Measurements from ENCODE around the gene PPP4R4.
"Not testable (repeated sequence)": the region's sequence is repeated elsewhere in the genome, so short reads cannot be mapped to it uniquely, and the experiment has no call there.

The PPP4R4 gene

GRCh38 chr14:94295360-94296180 is 121.4 kb downstream of the PPP4R4 start:
- no peak for DNase-seq (ENCODE audit: low read depth)
- H3K4me3 ChIP-seq (ENCODE audit: low read depth, low read length) = no peak overlapping the region
- TF ChIP-seq CTCF (conservative IDR thresholded peaks at IDR 0.05; ENCODE audit: low read depth, low read length) = no peak

- not testable (repeated sequence) for DNase-seq (ENCODE audit: low read depth); H3K4me3 ChIP-seq (ENCODE audit: low read depth, low read length)
These were observed 122.0 kb downstream of the PPP4R4 start for GRCh38 chr14:94296181-94296545.

- TF ChIP-seq CTCF (conservative IDR thresholded peaks at IDR 0.05; ENCODE audit: low read depth, low read length) = no peak
- no peak for DNase-seq (ENCODE audit: low read depth)
These were observed 124.0 kb downstream of the PPP4R4 start for GRCh38 chr14:94298130-94298529.

GRCh38 chr14:94303111-94303510 is 129.0 kb downstream of the PPP4R4 start:
- TF ChIP-seq CTCF (conservative IDR thresholded peaks at IDR 0.05; ENCODE audit: low read depth, low read length) = no peak
- DNase-seq (ENCODE audit: low read depth) = no peak
- H3K4me3 ChIP-seq (ENCODE audit: low read depth, low read length) = no peak overlapping the region

More at GRCh38 chr14:94298130-94298529, 124.0 kb downstream of the PPP4R4 start:
- H3K4me3 ChIP-seq (ENCODE audit: low read depth, low read length) = no peak overlapping the region

- DNase-seq (ENCODE audit: low read depth) = no peak
- no peak for TF ChIP-seq CTCF (conservative IDR thresholded peaks at IDR 0.05; ENCODE audit: low read depth, low read length)
- no peak overlapping the region for H3K4me3 ChIP-seq (ENCODE audit: low read depth, low read length)
These were observed 130.1 kb downstream of the PPP4R4 start for GRCh38 chr14:94304243-94304642.

GRCh38 chr14:94305620-94306019 is 131.5 kb downstream of the PPP4R4 start:
- no peak for DNase-seq (ENCODE audit: low read depth)
- H3K4me3 ChIP-seq (ENCODE audit: low read depth, low read length) = no peak overlapping the region
- TF ChIP-seq CTCF (conservative IDR thresholded peaks at IDR 0.05; ENCODE audit: low read depth, low read length) = no peak

- TF ChIP-seq CTCF (conservative IDR thresholded peaks at IDR 0.05; ENCODE audit: low read depth, low read length) = no peak
- no peak overlapping the region for H3K4me3 ChIP-seq (ENCODE audit: low read depth, low read length)
- no peak for DNase-seq (ENCODE audit: low read depth)
These were observed 132.2 kb downstream of the PPP4R4 start for GRCh38 chr14:94306047-94306978.

All from choroid plexus epithelial cell (primary cell).